ENCODE measurements around the gene IPO11.
"Not testable (repeated sequence)": the region's sequence is repeated elsewhere in the genome, so short reads cannot be mapped to it uniquely, and the experiment has no call there.

IPO11 gene

GRCh38 chr5:62608529-62609511 is 196.3 kb downstream of the IPO11 start:
- no peak for TF ChIP-seq CTCF (IDR thresholded peaks at IDR 0.05; ENCODE audit: low read depth, low read length)
- no peak for DNase-seq (ENCODE audit: extremely low read depth, low read depth)

- no peak for TF ChIP-seq CTCF (IDR thresholded peaks at IDR 0.05; ENCODE audit: low read depth, low read length)
- DNase-seq (ENCODE audit: extremely low read depth, low read depth): no peak
These were observed 201.8 kb downstream of the IPO11 start for GRCh38 chr5:62614355-62614754.

GRCh38 chr5:62616615-62617277 is 204.2 kb downstream of the IPO11 start:
- DNase-seq (ENCODE audit: extremely low read depth, low read depth): no peak
- TF ChIP-seq CTCF (IDR thresholded peaks at IDR 0.05; ENCODE audit: low read depth, low read length): no peak

GRCh38 chr5:62617943-62618342 is 205.4 kb downstream of the IPO11 start:
- no peak for TF ChIP-seq CTCF (IDR thresholded peaks at IDR 0.05; ENCODE audit: low read depth, low read length)
- DNase-seq (ENCODE audit: extremely low read depth, low read depth): no peak

- no peak for DNase-seq (ENCODE audit: extremely low read depth, low read depth)
- no peak for TF ChIP-seq CTCF (IDR thresholded peaks at IDR 0.05; ENCODE audit: low read depth, low read length)
These were observed 208.2 kb downstream of the IPO11 start for GRCh38 chr5:62620761-62621160.

GRCh38 chr5:62621280-62621679 is 208.7 kb downstream of the IPO11 start:
- no peak for TF ChIP-seq CTCF (IDR thresholded peaks at IDR 0.05; ENCODE audit: low read depth, low read length)

GRCh38 chr5:62623271-62623670 is 210.7 kb downstream of the IPO11 start:
- DNase-seq (ENCODE audit: extremely low read depth, low read depth): no peak
- TF ChIP-seq CTCF (IDR thresholded peaks at IDR 0.05; ENCODE audit: low read depth, low read length): no peak

More at GRCh38 chr5:62621280-62621679, 208.7 kb downstream of the IPO11 start:
- DNase-seq (ENCODE audit: extremely low read depth, low read depth): no peak

- not testable (repeated sequence) for DNase-seq (ENCODE audit: extremely low read depth, low read depth)
These were observed 211.9 kb downstream of the IPO11 start for GRCh38 chr5:62624436-62624835.
